Measurements from ENCODE around the gene KREMEN1. TPM values are rescaled to one million over a fixed set of nuclear protein-coding genes. Genes with fewer than 3 reads are reported as not detected.

KREMEN1 gene
- total and polyA plus RNA-seq, 10 of the 15 experiments (the other 5 are each of a cell fraction or from before 2014, with no cell fraction given): 0.10 to 2.5 (median 0.20) TPM; not detected in 1

GRCh38 chr22:29148036-29148435 is 75.2 kb downstream of the KREMEN1 start:
- intact Hi-C loops (cut with micrococcal nuclease; ENCODE audit: unreplicated experiment) (no loop called here), in situ Hi-C loops (cut with MboI) (no loop called here)
- Histone ChIP-seq H3K27ac (ENCODE audit: control insufficient read depth, insufficient read depth) (no peak overlapping the region), H3K9ac (ENCODE audit: control insufficient read depth, insufficient read depth, low read length) (no peak overlapping the region), H3K27me3 (replicated peaks in 1 of 2; ENCODE audit: control insufficient read depth in 2 of 2, insufficient read depth in 2 of 2, low read length in 1 of 2) (no peaks in the 10 kb centered on the region; a peak in 1 of 4 replicates), H3K9me3 (replicated peaks; ENCODE audit: control insufficient read depth, insufficient read depth, low read length) (no peaks in the 10 kb centered on the region), H3K4me3 (no peak overlapping the region), H3K4me2 (ENCODE audit: control insufficient read depth, insufficient read depth) (no peak overlapping the region), H3K79me2 (ENCODE audit: control insufficient read depth, insufficient read depth, low read length) (no peaks in the 10 kb centered on the region), H3K36me3 (ENCODE audit: control insufficient read depth in 2 of 2, insufficient read depth in 2 of 2, low read length in 1 of 2) (no peaks in the 10 kb centered on the region; a peak in 1 of 4 replicates), H4K20me1 (ENCODE audit: control insufficient read depth, insufficient read depth) (no peaks in the 10 kb centered on the region), H3K4me1 (ENCODE audit: control insufficient read depth, insufficient read depth, low read length) (no peaks in the 10 kb centered on the region), H2AFZ (ENCODE audit: control insufficient read depth, low read depth, low read length) (no peak overlapping the region)
- FAIRE-seq (no peak), DNase-seq (ENCODE audit: low read depth, low spot score) (no peak), ATAC-seq (no peak)
- ChIA-PET CTCF (interaction anchor here (1.0 kb wide), 1 partner anchor 104 kb away, joined by 3 read pairs; no protein-coding TSS in a partner anchor), POLR2A (no interaction called here), RAD21 (ENCODE audit: unreplicated experiment) (interaction anchor here (1.3 kb wide), 1 partner anchor 8 kb away, joined by 3 read pairs; no protein-coding TSS in a partner anchor), SMC1A (ENCODE audit: uncharacterized antibody, unreplicated experiment) (no interaction called here)
- 33% methylated on average over 6 of the region's 6 CpGs for WGBS (ENCODE audit: insufficient coverage, insufficient replicate concordance, low lambda C conversion rate, missing lambda C conversion rate)
- BruUV-seq (replicated peaks): no TSS peak
- TF ChIP-seq MTA3 (IDR thresholded peaks at IDR 0.05; ENCODE audit: borderline replicate concordance, low read length) (no peak), BRCA1 (IDR thresholded peaks at IDR 0.05; ENCODE audit: low read depth, low read length) (no peak), SIN3A (IDR thresholded peaks at IDR 0.05; ENCODE audit: low read depth, low read length) (no peak), MTA2 (IDR thresholded peaks at IDR 0.05; ENCODE audit: low read depth) (no peak), POLR2AphosphoS5 (IDR thresholded peaks at IDR 0.05; ENCODE audit: low read length) (no peak)
- TF ChIP-seq, protein P1, sequence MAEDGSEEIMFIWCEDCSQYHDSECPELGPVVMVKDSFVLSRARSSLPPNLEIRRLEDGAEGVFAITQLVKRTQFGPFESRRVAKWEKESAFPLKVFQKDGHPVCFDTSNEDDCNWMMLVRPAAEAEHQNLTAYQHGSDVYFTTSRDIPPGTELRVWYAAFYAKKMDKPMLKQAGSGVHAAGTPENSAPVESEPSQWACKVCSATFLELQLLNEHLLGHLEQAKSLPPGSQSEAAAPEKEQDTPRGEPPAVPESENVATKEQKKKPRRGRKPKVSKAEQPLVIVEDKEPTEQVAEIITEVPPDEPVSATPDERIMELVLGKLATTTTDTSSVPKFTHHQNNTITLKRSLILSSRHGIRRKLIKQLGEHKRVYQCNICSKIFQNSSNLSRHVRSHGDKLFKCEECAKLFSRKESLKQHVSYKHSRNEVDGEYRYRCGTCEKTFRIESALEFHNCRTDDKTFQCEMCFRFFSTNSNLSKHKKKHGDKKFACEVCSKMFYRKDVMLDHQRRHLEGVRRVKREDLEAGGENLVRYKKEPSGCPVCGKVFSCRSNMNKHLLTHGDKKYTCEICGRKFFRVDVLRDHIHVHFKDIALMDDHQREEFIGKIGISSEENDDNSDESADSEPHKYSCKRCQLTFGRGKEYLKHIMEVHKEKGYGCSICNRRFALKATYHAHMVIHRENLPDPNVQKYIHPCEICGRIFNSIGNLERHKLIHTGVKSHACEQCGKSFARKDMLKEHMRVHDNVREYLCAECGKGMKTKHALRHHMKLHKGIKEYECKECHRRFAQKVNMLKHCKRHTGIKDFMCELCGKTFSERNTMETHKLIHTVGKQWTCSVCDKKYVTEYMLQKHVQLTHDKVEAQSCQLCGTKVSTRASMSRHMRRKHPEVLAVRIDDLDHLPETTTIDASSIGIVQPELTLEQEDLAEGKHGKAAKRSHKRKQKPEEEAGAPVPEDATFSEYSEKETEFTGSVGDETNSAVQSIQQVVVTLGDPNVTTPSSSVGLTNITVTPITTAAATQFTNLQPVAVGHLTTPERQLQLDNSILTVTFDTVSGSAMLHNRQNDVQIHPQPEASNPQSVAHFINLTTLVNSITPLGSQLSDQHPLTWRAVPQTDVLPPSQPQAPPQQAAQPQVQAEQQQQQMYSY (CRISPR knock-in tag; IDR thresholded peaks at IDR 0.05): no peak
